GM12892 (cell line): Measurements from ENCODE around the gene TMEM130.

ENCODE experiments used
- POLR2A ChIP-seq: IDR thresholded peaks from 2 replicates; pipeline ENCODE4 v1.6.1; 2011; ENCODE audit warnings: low read depth, low read length, control low read depth
- POLR2AphosphoS5 ChIP-seq: IDR thresholded peaks from 2 replicates; pipeline ENCODE4 v1.6.1; 2011; ENCODE audit warnings: low read depth, low read length, control low read depth
- TAF1 ChIP-seq: IDR thresholded peaks from 2 replicates; pipeline ENCODE4 v1.6.1; 2011; ENCODE audit warnings: low read depth, mild to moderate bottlenecking, control low read depth, low read length, borderline replicate concordance

DNA sequence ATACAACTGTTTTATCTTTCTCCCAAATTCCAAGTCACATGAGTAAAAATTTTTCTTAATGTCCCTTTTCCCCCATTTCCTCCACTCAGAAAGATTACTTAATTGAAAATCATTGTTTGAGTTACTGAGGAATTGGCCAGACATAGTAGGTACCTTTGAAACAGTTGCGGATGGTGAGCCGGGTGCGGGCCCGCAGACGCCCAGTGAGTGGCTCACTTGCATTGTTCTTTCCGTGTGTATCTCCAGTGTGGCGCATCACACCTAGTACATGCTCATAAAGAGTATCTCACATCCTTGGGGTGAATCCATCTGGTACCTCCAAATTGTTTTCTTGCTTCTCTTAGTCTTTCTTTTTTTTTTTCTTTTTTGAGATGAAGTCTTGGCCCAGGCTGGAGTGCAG, 22.8 kb upstream of the TMEM130 start:
- TF ChIP-seq TAF1: no peak
- no peak for TF ChIP-seq POLR2A
- TF ChIP-seq POLR2AphosphoS5: no peak
